ENCODE measurements around the gene LSS.

LSS gene

GRCh38 chr21:46151989-46152926, 76.3 kb downstream of the LSS start:
- H3K4me2 ChIP-seq (ENCODE audit: low read length): no peak overlapping the region
- H3K36me3 ChIP-seq (ENCODE audit: control insufficient read depth, insufficient read depth, low read length): no peaks in the 10 kb centered on the region
- no peak overlapping the region for H2AFZ ChIP-seq
- TF ChIP-seq CTCF (IDR thresholded peaks at IDR 0.05): no peak
- no peaks in the 10 kb centered on the region for H3K9me3 ChIP-seq (ENCODE audit: control insufficient read depth, low read length)
- H3K27me3 ChIP-seq (ENCODE audit: control insufficient read depth, insufficient read depth, low read length): no peaks in the 10 kb centered on the region
- no peaks in the 10 kb centered on the region for H3K4me1 ChIP-seq
- H3K27ac ChIP-seq: no peak overlapping the region
- H3K79me2 ChIP-seq: no peaks in the 10 kb centered on the region
- no peak overlapping the region for H3K9ac ChIP-seq
- H3K4me3 ChIP-seq (ENCODE audit: low read depth, low read length): no peak overlapping the region

- no peaks in the 10 kb centered on the region for H3K27me3 ChIP-seq (ENCODE audit: control insufficient read depth, insufficient read depth, low read length)
- no peak overlapping the region for H3K4me2 ChIP-seq (ENCODE audit: low read length)
- TF ChIP-seq CTCF (IDR thresholded peaks at IDR 0.05): no peak
- no peaks in the 10 kb centered on the region for H3K4me1 ChIP-seq
- no peak overlapping the region for H3K4me3 ChIP-seq (ENCODE audit: low read depth, low read length)
- H2AFZ ChIP-seq: no peak overlapping the region
- H3K27ac ChIP-seq: no peak overlapping the region
- H3K36me3 ChIP-seq (ENCODE audit: control insufficient read depth, insufficient read depth, low read length): no peaks in the 10 kb centered on the region
- H3K79me2 ChIP-seq: no peaks in the 10 kb centered on the region
- H3K9me3 ChIP-seq (ENCODE audit: control insufficient read depth, low read length): no peaks in the 10 kb centered on the region
- no peak overlapping the region for H3K9ac ChIP-seq
Observed at GRCh38 chr21:46151261-46151988, 77.1 kb downstream of the LSS start.

- Histone ChIP-seq H3K36me3 (ENCODE audit: control insufficient read depth, insufficient read depth, low read length) (no peaks in the 10 kb centered on the region), H3K27ac (no peak overlapping the region), H3K4me2 (ENCODE audit: low read length) (no peak overlapping the region), H3K4me3 (ENCODE audit: low read depth, low read length) (no peak overlapping the region), H2AFZ (no peak overlapping the region), H3K4me1 (no peaks in the 10 kb centered on the region), H3K27me3 (ENCODE audit: control insufficient read depth, insufficient read depth, low read length) (no peaks in the 10 kb centered on the region), H3K79me2 (no peaks in the 10 kb centered on the region), H3K9me3 (ENCODE audit: control insufficient read depth, low read length) (no peaks in the 10 kb centered on the region), H3K9ac (no peak overlapping the region)
- no peak for TF ChIP-seq CTCF (IDR thresholded peaks at IDR 0.05)
Observed at GRCh38 chr21:46150491-46151121, 78.0 kb downstream of the LSS start.

GRCh38 chr21:46150073-46150472, 78.5 kb downstream of the LSS start:
- Histone ChIP-seq H3K79me2 (no peaks in the 10 kb centered on the region), H3K36me3 (ENCODE audit: control insufficient read depth, insufficient read depth, low read length) (no peaks in the 10 kb centered on the region), H3K9me3 (ENCODE audit: control insufficient read depth, low read length) (no peaks in the 10 kb centered on the region), H3K4me3 (ENCODE audit: low read depth, low read length) (no peak overlapping the region), H3K27me3 (ENCODE audit: control insufficient read depth, insufficient read depth, low read length) (no peaks in the 10 kb centered on the region), H3K4me2 (ENCODE audit: low read length) (no peak overlapping the region), H2AFZ (no peak overlapping the region), H3K27ac (no peak overlapping the region), H3K9ac (no peak overlapping the region), H3K4me1 (no peaks in the 10 kb centered on the region)
- no peak for TF ChIP-seq CTCF (IDR thresholded peaks at IDR 0.05)
